Natural killer cell (primary cell): Measurements from ENCODE around the gene FBXL7. TPM values are rescaled to one million over a fixed set of nuclear protein-coding genes. Genes with fewer than 3 reads are reported as not detected.

ENCODE experiments used
- ATAC-seq, 3 donors: fragments of 150-1000 bp in 2 of 3; fragments of 200-7000 bp in 1 of 3; cut with Tn5 transposase; 1 replicate in 1 of 3; 2 replicates in 2 of 3; pipeline ENCODE4 v1.10.0; 2021; ENCODE audit warnings: mild to moderate bottlenecking in 2 of 3, moderate library complexity in 2 of 3
- DNase-seq, 2 donors: peaks; one replicate each; pipeline versions ENCODE4 v3.0.0 to v3.0.0-alpha.2; 2013 to 2021; ENCODE audit warnings: mixed read lengths in 1 of 2
- H3K27ac ChIP-seq: one replicate; pipeline ENCODE4 v1.5.1; 2013; ENCODE audit warnings: mild to moderate bottlenecking, low read length
- H3K27me3 ChIP-seq: one replicate; pipeline ENCODE4 v1.6.1; 2013; ENCODE audit warnings: low read length; ENCODE audit not compliant: control insufficient read depth, insufficient read depth
- H3K36me3 ChIP-seq: one replicate; pipeline ENCODE4 v1.6.1; 2013; ENCODE audit warnings: low read length; ENCODE audit not compliant: control insufficient read depth, insufficient read depth
- H3K4me1 ChIP-seq: one replicate; pipeline ENCODE4 v1.6.1; 2013; ENCODE audit warnings: low read length; ENCODE audit not compliant: control insufficient read depth, insufficient read depth
- H3K4me3 ChIP-seq: one replicate; pipeline ENCODE4 v1.5.1; 2013; ENCODE audit warnings: low read length
- H3K9me3 ChIP-seq: one replicate; pipeline ENCODE4 v1.6.1; 2013; ENCODE audit warnings: low read length; ENCODE audit not compliant: control insufficient read depth, insufficient read depth
- H3K27ac Mint-ChIP-seq, 2 donors: one replicate each; pipeline ENCODE4 v1.8.0; 2022; ENCODE audit warnings: mild to moderate bottlenecking in 2 of 2, mixed read lengths in 2 of 2, moderate library complexity in 1 of 2
- H3K27me3 Mint-ChIP-seq, 2 donors: one replicate each; pipeline ENCODE4 v1.8.0; 2022; ENCODE audit warnings: low read depth in 2 of 2, mixed read lengths in 2 of 2
- H3K36me3 Mint-ChIP-seq: one replicate; pipeline ENCODE4 v1.8.0; 2022; ENCODE audit warnings: mixed read lengths
- H3K4me1 Mint-ChIP-seq, 2 donors: one replicate each; pipeline ENCODE4 v1.8.0; 2022; ENCODE audit warnings: mixed read lengths in 2 of 2
- H3K4me3 Mint-ChIP-seq: one replicate; pipeline ENCODE4 v1.8.0; 2022; ENCODE audit warnings: mild to moderate bottlenecking, moderate library complexity, mixed read lengths
- H3K9me3 Mint-ChIP-seq, 2 donors: one replicate each; pipeline ENCODE4 v1.8.0; 2022; ENCODE audit warnings: mixed read lengths in 2 of 2
- WGBS: methylation state at CpG from one replicate; pipeline ENCODE4 v1.1.7; 2013; ENCODE audit warnings: missing lambda C conversion rate; ENCODE audit not compliant: insufficient coverage; 5-methylcytosine and 5-hydroxymethylcytosine counted together
- intact Hi-C: fragments of 100-400 bp; cut with micrococcal nuclease; formaldehyde crosslinking; loops from one replicate; pipeline ENCODE4 v1.14.2; 2022
- total RNA-seq, 4 donors: library from RNA; stranded (reverse); fragments of 120-200 nt in 1 of 4; gene quantifications; one replicate each; pipeline versions ENCODE4 v1.2.3 to v1.2.4, GENCODE V29; 2013 to 2022
- TF ChIP-seq, protein P1 (sequence below): fragments of 200-600 bp; IDR thresholded peaks from one replicate; pipeline ENCODE4 v1.8.0; 2022; ENCODE audit warnings: antibody characterized with exemption

Gene FBXL7
- total RNA-seq, 3 donors from 2014 or later (not counting 1 experiment from before 2014, with no cell fraction given) = not detected

- no peaks in the 10 kb centered on the region for H3K27me3 ChIP-seq
- peaks cover 17 to 18% of the 10 kb centered on the region in 2 donors for H3K9me3 Mint-ChIP-seq
- H3K9me3 ChIP-seq = peaks cover 6% of the 10 kb centered on the region
- no peaks in the 10 kb centered on the region for H3K27me3 Mint-ChIP-seq
- no peak overlapping the region for H3K4me3 Mint-ChIP-seq
- ATAC-seq = no peak
- no peak overlapping the region for H3K4me3 ChIP-seq
- peaks cover 14% of the 10 kb centered on the region for H3K36me3 Mint-ChIP-seq
- TF ChIP-seq, protein P1, sequence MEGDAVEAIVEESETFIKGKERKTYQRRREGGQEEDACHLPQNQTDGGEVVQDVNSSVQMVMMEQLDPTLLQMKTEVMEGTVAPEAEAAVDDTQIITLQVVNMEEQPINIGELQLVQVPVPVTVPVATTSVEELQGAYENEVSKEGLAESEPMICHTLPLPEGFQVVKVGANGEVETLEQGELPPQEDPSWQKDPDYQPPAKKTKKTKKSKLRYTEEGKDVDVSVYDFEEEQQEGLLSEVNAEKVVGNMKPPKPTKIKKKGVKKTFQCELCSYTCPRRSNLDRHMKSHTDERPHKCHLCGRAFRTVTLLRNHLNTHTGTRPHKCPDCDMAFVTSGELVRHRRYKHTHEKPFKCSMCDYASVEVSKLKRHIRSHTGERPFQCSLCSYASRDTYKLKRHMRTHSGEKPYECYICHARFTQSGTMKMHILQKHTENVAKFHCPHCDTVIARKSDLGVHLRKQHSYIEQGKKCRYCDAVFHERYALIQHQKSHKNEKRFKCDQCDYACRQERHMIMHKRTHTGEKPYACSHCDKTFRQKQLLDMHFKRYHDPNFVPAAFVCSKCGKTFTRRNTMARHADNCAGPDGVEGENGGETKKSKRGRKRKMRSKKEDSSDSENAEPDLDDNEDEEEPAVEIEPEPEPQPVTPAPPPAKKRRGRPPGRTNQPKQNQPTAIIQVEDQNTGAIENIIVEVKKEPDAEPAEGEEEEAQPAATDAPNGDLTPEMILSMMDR = no peak
- H3K36me3 ChIP-seq = no peaks in the 10 kb centered on the region
- no peaks in the 10 kb centered on the region for H3K4me1 Mint-ChIP-seq
- H3K27ac ChIP-seq = no peak overlapping the region
- no CpG with 5 or more reads among the region's 2 CpGs for WGBS
- intact Hi-C loops = no loop called here
- DNase-seq = no peak
- H3K27ac Mint-ChIP-seq = no peak overlapping the region
- no peaks in the 10 kb centered on the region for H3K4me1 ChIP-seq
Measured at GRCh38 chr5:15748266-15748665, 248.3 kb downstream of the FBXL7 start.

DNA sequence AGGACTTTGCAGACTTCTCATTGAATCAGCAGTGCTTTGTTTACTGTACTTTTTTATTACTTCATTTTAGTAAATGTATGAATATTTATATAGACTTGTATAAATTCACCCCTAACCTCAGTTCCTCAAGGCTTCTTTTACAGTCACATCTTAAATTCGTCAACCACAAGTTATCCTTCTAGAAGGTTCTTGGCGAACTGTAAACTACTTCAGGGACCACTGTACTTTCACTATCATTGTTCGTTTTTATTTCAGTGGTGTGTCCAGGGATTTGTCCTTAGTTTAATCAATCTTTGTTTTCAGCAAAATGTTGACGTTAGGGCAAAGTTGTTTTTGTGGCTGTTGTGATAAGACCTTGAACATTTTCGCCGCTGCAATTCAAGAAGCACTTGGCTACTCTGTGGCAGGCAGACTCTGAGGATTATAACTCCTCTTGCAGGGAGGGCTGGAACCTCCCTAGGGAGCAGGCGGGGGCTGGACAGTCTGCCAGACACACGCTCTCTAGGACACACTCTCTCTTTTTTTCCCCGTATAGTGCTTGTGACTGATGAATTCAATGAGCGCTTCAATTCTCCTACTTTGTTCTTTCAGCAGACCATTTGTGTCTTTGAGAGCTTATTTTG lies 252.8 kb downstream of the FBXL7 start:
- no peak for DNase-seq
- Mint-ChIP-seq H3K27me3 (no peaks in the 10 kb centered on the region), H3K27ac (no peak overlapping the region), H3K9me3 (peaks cover 11 to 18% of the 10 kb centered on the region in 2 donors), H3K4me3 (no peak overlapping the region), H3K36me3 (peaks cover 17% of the 10 kb centered on the region), H3K4me1 (no peaks in the 10 kb centered on the region)
- Histone ChIP-seq H3K4me1 (no peaks in the 10 kb centered on the region), H3K9me3 (no peaks in the 10 kb centered on the region), H3K27me3 (no peaks in the 10 kb centered on the region), H3K36me3 (no peaks in the 10 kb centered on the region), H3K4me3 (no peak overlapping the region), H3K27ac (no peak overlapping the region)
- no peak for ATAC-seq
- TF ChIP-seq, protein P1 = no peak
- intact Hi-C loops = no loop called here
- 89% methylated on average over 9 of the region's 10 CpGs for WGBS

GRCh38 chr5:15753752-15754151 lies 253.8 kb downstream of the FBXL7 start:
- 83% methylated on average over 1 of the region's 1 CpG for WGBS
- no peaks in the 10 kb centered on the region for H3K4me1 Mint-ChIP-seq
- H3K27ac Mint-ChIP-seq = no peak overlapping the region
- Histone ChIP-seq H3K4me1 (no peaks in the 10 kb centered on the region), H3K9me3 (no peaks in the 10 kb centered on the region), H3K27me3 (no peaks in the 10 kb centered on the region), H3K4me3 (no peak overlapping the region), H3K27ac (no peak overlapping the region), H3K36me3 (no peaks in the 10 kb centered on the region)
- H3K27me3 Mint-ChIP-seq = no peaks in the 10 kb centered on the region
- intact Hi-C loops = no loop called here
- peaks cover 11 to 16% of the 10 kb centered on the region in 2 donors for H3K9me3 Mint-ChIP-seq
- no peak for DNase-seq
- TF ChIP-seq, protein P1 = no peak
- peaks cover 17% of the 10 kb centered on the region for H3K36me3 Mint-ChIP-seq
- no peak overlapping the region for H3K4me3 Mint-ChIP-seq
- ATAC-seq = no peak

DNA sequence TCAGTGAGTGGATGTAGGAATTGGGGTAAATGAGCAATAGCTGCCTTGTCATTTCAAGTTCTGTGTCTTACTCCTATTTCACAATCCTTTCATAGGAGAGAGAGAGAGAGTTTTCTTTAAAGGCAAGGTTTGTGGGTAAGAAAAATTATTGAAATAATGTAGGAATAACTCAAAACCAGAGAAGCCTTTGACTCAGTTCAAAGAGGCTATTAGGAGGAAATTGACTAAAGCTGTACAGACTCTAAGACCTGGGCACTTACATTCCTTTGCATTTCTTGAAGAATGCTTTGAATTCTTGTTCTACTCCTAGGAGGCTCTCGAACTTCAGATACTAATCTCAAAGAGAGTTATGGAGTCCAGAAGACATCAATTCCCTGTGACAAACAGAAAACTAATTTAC lies 257.1 kb downstream of the FBXL7 start:
- TF ChIP-seq, protein P1 = no peak
- peaks cover 11 to 16% of the 10 kb centered on the region in 2 donors for H3K9me3 Mint-ChIP-seq
- Histone ChIP-seq H3K4me3 (no peak overlapping the region), H3K27ac (no peak overlapping the region), H3K27me3 (no peaks in the 10 kb centered on the region), H3K9me3 (no peaks in the 10 kb centered on the region), H3K4me1 (no peaks in the 10 kb centered on the region), H3K36me3 (no peaks in the 10 kb centered on the region)
- intact Hi-C loops = no loop called here
- H3K27me3 Mint-ChIP-seq = no peaks in the 10 kb centered on the region
- H3K27ac Mint-ChIP-seq = no peak overlapping the region
- no peak overlapping the region for H3K4me3 Mint-ChIP-seq
- ATAC-seq (no peak), DNase-seq (no peak)
- no peaks in the 10 kb centered on the region for H3K4me1 Mint-ChIP-seq
- WGBS = 33% methylated on average over 1 of the region's 1 CpG
- peaks cover 10% of the 10 kb centered on the region for H3K36me3 Mint-ChIP-seq
